Mesodermal cell (in vitro differentiated cells): ENCODE measurements around the gene SEC14L3.

Source experiments
- H3K27ac ChIP-seq: 2 replicates; pipeline ENCODE4 v1.7.0; 2013; ENCODE audit warnings: mild to moderate bottlenecking, low read depth, low read length, moderate library complexity; ENCODE audit not compliant: severe bottlenecking
- H3K36me3 ChIP-seq: 2 replicates; pipeline ENCODE4 v1.7.1; 2013; ENCODE audit warnings: mild to moderate bottlenecking, low read length, moderate library complexity; ENCODE audit not compliant: control insufficient read depth, insufficient read depth
- H3K4me1 ChIP-seq: one replicate; pipeline ENCODE4 v1.7.1; 2013; ENCODE audit warnings: mild to moderate bottlenecking, low read length; ENCODE audit not compliant: insufficient read depth, control insufficient read depth, poor library complexity, severe bottlenecking
- H3K4me3 ChIP-seq: 2 replicates; pipeline ENCODE4 v1.7.0; 2013; ENCODE audit warnings: low read length, control low read depth, mild to moderate bottlenecking; ENCODE audit not compliant: insufficient read depth, poor library complexity, severe bottlenecking; ENCODE audit errors: extremely low read depth
- H3K9me3 ChIP-seq: 2 replicates; pipeline ENCODE4 v1.7.1; 2013; ENCODE audit warnings: mild to moderate bottlenecking, low read length, moderate library complexity; ENCODE audit not compliant: control insufficient read depth
- WGBS, 2 experiments: methylation state at CpG; one replicate each; pipeline ENCODE4 v1.1.5; 2013; ENCODE audit warnings: missing lambda C conversion rate in 2 of 2; ENCODE audit not compliant: insufficient coverage in 2 of 2; 5-methylcytosine and 5-hydroxymethylcytosine counted together

Gene SEC14L3

DNA sequence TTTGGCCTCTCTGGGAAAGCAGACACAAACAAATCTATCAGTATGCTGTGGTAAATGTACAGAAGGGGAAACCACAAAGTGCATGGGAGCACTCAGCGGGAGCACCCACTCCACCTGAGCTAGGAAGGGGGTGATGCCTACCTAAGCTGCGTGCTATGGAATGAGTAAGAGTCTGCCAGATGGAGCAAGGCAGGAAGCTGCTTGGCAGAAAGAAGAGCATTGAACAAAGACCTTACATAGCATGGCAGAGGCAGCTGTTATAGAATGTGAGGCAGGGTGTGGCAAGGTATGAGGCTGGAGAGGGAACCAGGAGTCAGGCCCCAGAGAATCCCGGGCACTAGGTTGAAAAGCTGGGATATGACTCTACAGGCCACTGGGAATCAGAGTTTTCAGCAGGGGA lies 60.0 kb downstream of the SEC14L3 start:
- H3K36me3 ChIP-seq = peaks cover 82% of the 10 kb centered on the region
- peaks cover 11% of the 10 kb centered on the region for H3K4me1 ChIP-seq
- no peak overlapping the region for H3K27ac ChIP-seq
- 95 to 100% methylated on average over 1 to 3 of the region's 3 CpGs for WGBS, 2 experiments
- no peaks in the 10 kb centered on the region for H3K9me3 ChIP-seq
- H3K4me3 ChIP-seq = no peak overlapping the region
